ENCODE results near the gene MAP3K13. TPM values are rescaled to one million over a fixed set of nuclear protein-coding genes. Genes with fewer than 3 reads are reported as not detected.

The MAP3K13 gene
- total and polyA plus RNA-seq, 2 experiments from 2014 or later, result 43.8 to 65.3 TPM

GRCh38 chr3:185387646-185388045 lies 24.7 kb downstream of the MAP3K13 start:
- Histone ChIP-seq H3K79me2 (peaks cover 2% of the 10 kb centered on the region), H3K36me3 (replicated peaks; ENCODE audit: insufficient read depth, low read depth) (no peaks in the 10 kb centered on the region), H3K4me1 (ENCODE audit: insufficient read depth) (no peaks in the 10 kb centered on the region), H3K27me3 (no peaks in the 10 kb centered on the region), H3K27ac (no peak overlapping the region), H4K20me1 (ENCODE audit: insufficient read depth, poor library complexity, severe bottlenecking) (no peaks in the 10 kb centered on the region), H3K9me3 (ENCODE audit: low read depth) (no peaks in the 10 kb centered on the region), H3K4me3 (no peak overlapping the region), H3K9me2 (replicated peaks; ENCODE audit: insufficient read depth) (no peaks in the 10 kb centered on the region), H2AFZ (no peak overlapping the region), H3K4me2 (no peak overlapping the region)
- DNase-seq (ENCODE audit: low spot score), result no peak
- WGBS (ENCODE audit: low lambda C conversion rate, missing lambda C conversion rate), result 94% methylated on average over 1 of the region's 1 CpG
- TF ChIP-seq EZH2phosphoT487 (IDR thresholded peaks at IDR 0.05; ENCODE audit: low read depth, severe bottlenecking, unreplicated experiment) (no peak), EZH2 (IDR thresholded peaks at IDR 0.05; ENCODE audit: borderline replicate concordance) (no peak)
- TF ChIP-seq, protein P1, sequence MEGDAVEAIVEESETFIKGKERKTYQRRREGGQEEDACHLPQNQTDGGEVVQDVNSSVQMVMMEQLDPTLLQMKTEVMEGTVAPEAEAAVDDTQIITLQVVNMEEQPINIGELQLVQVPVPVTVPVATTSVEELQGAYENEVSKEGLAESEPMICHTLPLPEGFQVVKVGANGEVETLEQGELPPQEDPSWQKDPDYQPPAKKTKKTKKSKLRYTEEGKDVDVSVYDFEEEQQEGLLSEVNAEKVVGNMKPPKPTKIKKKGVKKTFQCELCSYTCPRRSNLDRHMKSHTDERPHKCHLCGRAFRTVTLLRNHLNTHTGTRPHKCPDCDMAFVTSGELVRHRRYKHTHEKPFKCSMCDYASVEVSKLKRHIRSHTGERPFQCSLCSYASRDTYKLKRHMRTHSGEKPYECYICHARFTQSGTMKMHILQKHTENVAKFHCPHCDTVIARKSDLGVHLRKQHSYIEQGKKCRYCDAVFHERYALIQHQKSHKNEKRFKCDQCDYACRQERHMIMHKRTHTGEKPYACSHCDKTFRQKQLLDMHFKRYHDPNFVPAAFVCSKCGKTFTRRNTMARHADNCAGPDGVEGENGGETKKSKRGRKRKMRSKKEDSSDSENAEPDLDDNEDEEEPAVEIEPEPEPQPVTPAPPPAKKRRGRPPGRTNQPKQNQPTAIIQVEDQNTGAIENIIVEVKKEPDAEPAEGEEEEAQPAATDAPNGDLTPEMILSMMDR (IDR thresholded peaks at IDR 0.05; ENCODE audit: poor library complexity), result no peak

- H3K4me2 ChIP-seq, result no peak overlapping the region
- WGBS (ENCODE audit: low lambda C conversion rate, missing lambda C conversion rate), result 99% methylated on average over 3 of the region's 3 CpGs
- H3K27me3 ChIP-seq, result no peaks in the 10 kb centered on the region
- no peak for DNase-seq (ENCODE audit: low spot score)
- no peaks in the 10 kb centered on the region for H3K4me1 ChIP-seq (ENCODE audit: insufficient read depth)
- peaks cover 2% of the 10 kb centered on the region for H3K79me2 ChIP-seq
- H2AFZ ChIP-seq, result no peak overlapping the region
- no peaks in the 10 kb centered on the region for H3K9me2 ChIP-seq (replicated peaks; ENCODE audit: insufficient read depth)
- no peak overlapping the region for H3K4me3 ChIP-seq
- TF ChIP-seq EZH2phosphoT487 (IDR thresholded peaks at IDR 0.05; ENCODE audit: low read depth, severe bottlenecking, unreplicated experiment), result no peak
- TF ChIP-seq, protein P1 (IDR thresholded peaks at IDR 0.05; ENCODE audit: poor library complexity), result no peak
- TF ChIP-seq EZH2 (IDR thresholded peaks at IDR 0.05; ENCODE audit: borderline replicate concordance), result no peak
- no peaks in the 10 kb centered on the region for H4K20me1 ChIP-seq (ENCODE audit: insufficient read depth, poor library complexity, severe bottlenecking)
- H3K36me3 ChIP-seq (replicated peaks; ENCODE audit: insufficient read depth, low read depth), result no peaks in the 10 kb centered on the region
- H3K9me3 ChIP-seq (ENCODE audit: low read depth), result no peaks in the 10 kb centered on the region
- no peak overlapping the region for H3K27ac ChIP-seq
Measured at GRCh38 chr3:185393055-185393454, 30.1 kb downstream of the MAP3K13 start.

DNA sequence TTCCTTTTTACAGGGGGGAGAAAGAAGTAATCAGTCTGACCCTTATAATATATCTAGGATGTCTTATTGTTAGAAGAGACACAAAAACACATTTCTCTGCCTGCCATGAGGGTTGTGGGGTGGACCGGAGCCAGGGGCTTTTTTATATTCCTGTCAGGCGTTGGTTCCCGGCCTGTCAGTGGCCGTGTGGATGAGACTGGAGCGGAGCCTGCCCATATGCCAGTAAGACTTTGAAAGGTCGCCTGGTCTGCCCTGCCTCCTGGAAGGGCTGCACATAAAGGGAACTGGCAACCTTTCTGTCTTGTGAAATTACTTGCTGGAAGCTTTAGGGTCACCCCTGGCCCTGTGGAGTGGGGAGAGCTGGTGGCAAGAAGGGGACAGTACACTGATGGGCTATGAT lies 34.7 kb downstream of the MAP3K13 start:
- H4K20me1 ChIP-seq (ENCODE audit: insufficient read depth, poor library complexity, severe bottlenecking), result no peaks in the 10 kb centered on the region
- H3K27me3 ChIP-seq, result no peaks in the 10 kb centered on the region
- no peaks in the 10 kb centered on the region for H3K9me2 ChIP-seq (replicated peaks; ENCODE audit: insufficient read depth)
- TF ChIP-seq EZH2 (IDR thresholded peaks at IDR 0.05; ENCODE audit: borderline replicate concordance) (no peak), EZH2phosphoT487 (IDR thresholded peaks at IDR 0.05; ENCODE audit: low read depth, severe bottlenecking, unreplicated experiment) (no peak)
- TF ChIP-seq, protein P1 (IDR thresholded peaks at IDR 0.05; ENCODE audit: poor library complexity), result no peak
- 86% methylated on average over 6 of the region's 6 CpGs for WGBS (ENCODE audit: low lambda C conversion rate, missing lambda C conversion rate)
- no peak overlapping the region for H3K4me3 ChIP-seq
- H2AFZ ChIP-seq, result no peak overlapping the region
- H3K4me1 ChIP-seq (ENCODE audit: insufficient read depth), result no peaks in the 10 kb centered on the region
- no peak overlapping the region for H3K4me2 ChIP-seq
- no peaks in the 10 kb centered on the region for H3K9me3 ChIP-seq (ENCODE audit: low read depth)
- H3K79me2 ChIP-seq, result no peaks in the 10 kb centered on the region
- DNase-seq (ENCODE audit: low spot score), result no peak
- H3K36me3 ChIP-seq (replicated peaks; ENCODE audit: insufficient read depth, low read depth), result no peaks in the 10 kb centered on the region
- no peak overlapping the region for H3K27ac ChIP-seq

Data from hepatocyte (in vitro differentiated cells).